K562 (cell line): Measurements from ENCODE around the gene EXOC3.

Source experiments
- ASH1L ChIP-seq: fragments of 450-650 bp; IDR thresholded peaks from 2 replicates; pipeline ENCODE4 v1.6.1; 2018; ENCODE audit warnings: borderline replicate concordance, mild to moderate bottlenecking, low read depth; ENCODE audit not compliant: partially characterized antibody
- CEBPB ChIP-seq: fragments of 450-650 bp; IDR thresholded peaks from 2 replicates; pipeline ENCODE4 v1.6.1; 2016; ENCODE audit warnings: missing genetic modification characterization, missing compliant biosample characterization
- KLF13 ChIP-seq: fragments of 450-650 bp; IDR thresholded peaks from 2 replicates; pipeline ENCODE4 v1.6.1; 2016; ENCODE audit warnings: missing genetic modification characterization, low read depth, mild to moderate bottlenecking, missing compliant biosample characterization, moderate library complexity, borderline replicate concordance
- NR1H2 ChIP-seq: sonication (generic); formaldehyde crosslinking; IDR thresholded peaks from 2 replicates; pipeline ENCODE4 v1.4.0; 2020; ENCODE audit warnings: mild to moderate bottlenecking, missing genetic modification reagents
- POLR2AphosphoS5 ChIP-seq: IDR thresholded peaks from 2 replicates; pipeline ENCODE4 v1.6.1; 2011; ENCODE audit warnings: mild to moderate bottlenecking, low read depth, low read length, moderate library complexity; ENCODE audit not compliant: control insufficient read depth, insufficient read depth
- ZBTB33 ChIP-seq: sonication (generic); formaldehyde crosslinking; IDR thresholded peaks from 2 replicates; pipeline ENCODE4 v1.8.1; 2023; ENCODE audit warnings: mild to moderate bottlenecking, missing genetic modification reagents
- ZNF395 ChIP-seq: fragments of 200-800 bp; sonication (Bioruptor generic); IDR thresholded peaks from 2 replicates; pipeline ENCODE4 v1.6.1; 2017; ENCODE audit warnings: missing genetic modification characterization, missing compliant biosample characterization

- TF ChIP-seq POLR2AphosphoS5 (no peak), NR1H2 (CRISPR knock-in tag) (no peak), ZBTB33 (CRISPR knock-in tag) (no peak), ZNF395 (CRISPR knock-in tag) (no peak), KLF13 (tag) (no peak), CEBPB (tag) (no peak), ASH1L (no peak)
Observed at GRCh38 chr5:479566-480319, 36.8 kb downstream of the EXOC3 start.
